Glomerular visceral epithelial cell (primary cell): Measurements from ENCODE around the gene SESN2.

Source experiments
- DNase-seq: peaks from one replicate; pipeline ENCODE4 v3.0.0-alpha.2; 2016; ENCODE audit errors: extremely low spot score

The SESN2 gene

DNA sequence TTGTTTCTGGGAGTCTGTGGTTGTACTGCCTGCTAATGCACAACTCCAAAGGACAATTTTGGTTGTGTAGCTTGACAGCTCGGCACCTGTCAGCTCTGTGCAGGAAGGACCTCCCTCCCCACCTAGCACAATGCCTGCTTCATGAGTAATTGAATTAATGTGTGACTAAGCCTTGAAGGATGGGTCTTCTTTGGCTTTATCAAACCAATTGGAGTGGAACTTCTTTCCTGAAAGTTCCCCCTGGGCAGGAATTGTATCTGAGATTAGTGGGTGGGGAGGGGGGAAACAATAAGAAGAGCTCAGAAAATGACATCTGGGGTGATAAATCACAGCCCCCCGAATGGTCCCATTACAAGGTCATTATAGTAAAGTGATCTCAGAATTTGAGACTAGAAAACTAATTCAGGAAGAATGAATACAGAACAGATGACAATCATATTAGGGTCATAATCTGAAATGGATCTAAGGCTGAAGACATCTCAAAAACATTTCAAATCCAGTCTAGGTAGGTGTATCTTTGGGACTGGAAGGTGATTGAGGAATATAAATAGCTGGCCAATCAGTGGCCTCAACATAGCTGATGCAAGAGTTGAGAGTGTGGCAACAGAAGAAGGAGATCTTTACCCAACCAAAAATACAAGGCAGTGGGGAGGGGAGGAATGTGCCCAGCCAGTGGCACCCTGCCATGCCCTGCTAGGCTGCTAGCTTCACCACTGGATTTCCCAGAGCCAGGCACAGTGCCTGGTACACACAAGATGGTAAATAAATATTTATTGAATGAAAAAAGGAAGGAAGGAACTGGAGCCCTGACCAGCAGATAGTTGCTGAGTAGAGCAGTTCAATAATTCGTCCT, 10.1 kb upstream of the SESN2 start:
- DNase-seq = peak; percentile 79

DNA sequence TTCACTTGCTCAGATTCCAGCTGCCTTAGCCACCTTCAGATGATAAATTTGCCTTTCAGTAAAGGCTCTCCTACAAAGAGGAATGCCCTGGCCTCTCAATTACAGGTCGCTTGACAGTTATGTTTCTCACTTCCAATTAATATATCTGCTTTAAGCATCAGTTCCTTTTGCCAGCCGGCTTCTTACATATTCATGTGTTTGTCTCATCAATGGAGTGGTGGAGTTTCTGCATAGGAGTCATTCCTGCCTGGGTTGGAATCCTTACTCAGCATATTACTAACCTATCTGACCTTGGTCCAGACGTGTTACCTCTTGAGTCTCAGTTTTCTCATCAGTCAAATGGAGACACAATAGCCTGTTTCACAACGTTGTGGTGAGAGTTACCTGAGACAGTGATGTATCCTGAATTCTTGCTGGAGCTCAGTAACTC, 9.4 kb upstream of the SESN2 start:
- DNase-seq = no peak

DNA sequence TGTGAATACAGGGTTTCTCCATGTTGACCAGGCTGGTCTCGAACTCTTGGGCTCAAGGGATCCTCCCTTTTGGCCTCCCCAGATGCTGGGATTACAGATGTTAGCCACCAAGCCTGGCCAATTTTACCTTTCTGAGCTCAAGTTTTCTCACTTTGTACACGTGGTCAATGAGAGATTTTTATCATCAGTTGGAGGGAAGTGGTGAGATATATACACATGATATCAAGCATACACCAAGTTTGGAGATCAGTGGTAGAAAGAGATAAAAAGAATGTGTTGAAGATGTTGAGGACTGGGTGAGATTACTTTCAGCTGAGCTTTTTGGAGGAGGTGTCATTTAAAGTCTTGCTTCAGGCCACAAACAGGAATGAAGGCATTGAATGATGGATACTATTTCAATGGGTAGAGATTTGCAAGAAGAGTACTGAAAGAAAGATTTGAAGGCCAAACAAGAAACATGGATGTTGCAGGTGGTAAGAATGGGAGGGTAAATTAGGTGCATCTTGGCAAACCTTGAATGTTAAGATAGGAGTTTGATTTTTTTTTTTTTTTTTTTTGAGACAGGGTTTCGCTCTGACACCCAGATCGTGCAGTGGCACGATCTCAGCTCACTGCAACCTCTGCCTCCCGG, 3.0 kb upstream of the SESN2 start:
- no peak for DNase-seq

DNA sequence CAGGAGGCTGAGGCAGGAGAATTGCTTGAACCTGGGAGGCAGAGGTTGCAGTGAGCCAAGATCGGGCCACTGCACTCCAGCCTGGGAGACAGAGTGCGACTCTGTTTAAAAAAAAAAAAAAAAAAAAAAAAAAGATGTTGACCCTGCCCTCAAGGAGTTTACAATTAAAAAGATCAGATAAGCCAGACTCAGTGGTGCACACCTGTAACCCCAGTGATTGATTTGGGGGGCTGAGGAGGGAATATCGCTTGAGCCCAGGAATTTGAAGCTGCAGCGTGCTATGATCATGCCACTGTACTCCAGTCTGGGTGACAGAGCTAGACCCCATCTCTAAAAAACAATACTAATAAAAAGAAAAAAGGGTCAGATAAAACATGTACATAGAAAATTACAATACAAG, 1.6 kb upstream of the SESN2 start:
- DNase-seq = no peak

DNA sequence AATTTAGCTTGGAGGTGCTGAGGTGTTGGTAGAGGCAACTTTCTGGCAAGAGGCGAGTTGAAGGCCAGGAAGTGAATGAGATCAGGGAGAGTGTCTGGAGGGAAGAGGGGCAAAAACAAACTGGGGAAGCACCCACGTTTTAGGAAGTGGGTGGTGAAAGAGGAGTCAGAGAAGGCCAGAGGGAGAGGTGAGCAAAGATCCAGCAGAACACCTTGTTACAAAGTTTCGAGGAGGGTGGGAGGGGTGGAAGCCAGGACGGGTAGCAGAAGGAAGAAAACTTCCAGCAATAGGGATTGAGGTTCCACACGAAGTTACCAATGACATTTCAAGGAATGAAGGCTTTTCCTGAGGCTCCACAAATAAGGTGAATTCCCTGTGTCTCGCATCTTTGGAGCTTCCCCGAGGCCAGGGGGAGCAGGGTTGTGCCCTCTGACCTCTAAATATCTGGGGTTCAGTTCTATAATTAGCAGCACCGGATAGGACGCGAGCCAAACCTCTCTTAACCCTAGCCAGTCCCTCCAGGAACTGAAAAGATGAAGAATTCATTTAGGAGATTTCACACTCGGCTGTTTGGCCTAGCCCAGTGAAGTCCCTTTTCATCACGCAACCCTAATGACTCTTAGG, 578 bp upstream of the SESN2 start:
- DNase-seq = no peak

DNA sequence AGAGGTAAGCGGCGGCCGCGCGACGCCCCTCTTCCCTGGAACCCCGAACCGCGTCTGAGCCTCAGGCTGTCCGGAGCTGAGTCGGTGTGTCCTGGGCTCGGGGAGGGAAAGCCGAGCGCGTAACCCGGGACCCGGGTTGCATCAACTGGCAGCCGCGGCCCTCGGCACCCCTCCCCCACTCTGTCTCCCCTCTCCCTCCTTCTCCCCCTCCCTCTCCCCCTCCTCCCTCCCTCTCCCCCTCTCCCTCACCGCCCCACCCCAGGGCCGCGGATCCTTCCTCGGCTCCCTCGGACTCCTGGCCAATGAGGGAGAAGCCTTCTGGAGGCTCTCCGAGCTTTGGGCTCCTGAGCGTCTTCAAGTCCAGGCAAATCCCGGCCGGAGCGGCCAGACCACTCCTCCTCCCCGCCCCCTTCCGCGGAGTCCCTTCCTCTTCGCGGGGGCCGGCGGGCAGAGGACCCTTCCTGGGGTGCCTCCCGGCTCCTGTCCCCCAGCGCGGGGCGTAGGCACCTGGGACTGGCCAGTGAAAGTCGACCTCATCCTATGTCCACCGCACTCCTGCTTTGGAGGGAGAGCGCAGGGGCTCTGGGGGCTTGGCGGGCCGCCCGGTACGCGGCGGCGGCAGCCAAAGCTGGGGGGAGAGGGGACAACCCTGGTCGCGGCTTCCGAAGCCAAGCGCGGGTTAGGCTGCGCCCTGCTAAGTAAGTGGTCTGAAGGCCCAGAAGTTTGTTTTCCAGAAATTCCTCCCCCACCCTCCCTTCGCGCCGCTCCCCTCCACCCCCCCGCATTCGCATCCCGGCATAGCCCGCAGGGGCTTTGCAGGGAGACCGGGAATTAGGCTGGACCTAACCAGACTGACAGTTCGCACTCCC, 850 bp downstream of the SESN2 start:
- DNase-seq = peak; percentile 83

DNA sequence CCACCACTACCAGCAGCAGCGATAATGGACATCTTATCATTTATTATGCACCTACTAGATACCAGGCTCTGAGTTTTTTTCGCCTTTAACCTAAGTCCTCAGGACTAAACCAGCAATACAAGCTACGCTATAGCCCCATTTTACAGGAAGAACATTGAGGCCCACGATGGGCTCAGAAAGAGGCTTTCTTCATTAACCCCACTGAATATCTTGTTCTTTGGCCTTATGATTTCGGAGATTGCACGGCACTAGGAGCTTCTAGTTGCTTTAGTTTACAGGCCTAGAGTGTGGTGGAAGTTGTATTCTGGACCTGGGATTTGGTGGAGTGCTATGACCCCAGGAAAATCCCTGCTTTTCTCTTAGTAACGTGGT, 1.5 kb downstream of the SESN2 start:
- DNase-seq = no peak

DNA sequence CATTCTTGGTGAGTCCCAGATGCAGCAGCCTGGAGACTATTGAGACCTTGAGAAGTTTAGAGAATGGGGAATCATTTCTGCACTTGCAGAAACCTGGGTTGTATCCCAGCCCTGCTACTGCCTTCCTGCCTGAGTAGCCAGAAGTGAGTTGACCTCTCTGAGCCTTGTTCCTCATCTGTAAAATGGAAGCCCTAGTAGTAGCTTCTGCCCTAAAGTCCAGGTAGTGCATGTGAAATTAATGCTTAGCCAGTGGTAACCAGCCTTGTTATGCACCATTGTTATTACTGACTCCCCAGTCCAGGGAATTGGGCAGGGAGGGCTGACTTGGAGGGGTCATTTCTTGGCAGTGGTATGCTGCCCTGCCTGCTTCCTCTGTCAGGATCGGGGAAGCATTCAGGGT, 5.6 kb downstream of the SESN2 start:
- DNase-seq = no peak

DNA sequence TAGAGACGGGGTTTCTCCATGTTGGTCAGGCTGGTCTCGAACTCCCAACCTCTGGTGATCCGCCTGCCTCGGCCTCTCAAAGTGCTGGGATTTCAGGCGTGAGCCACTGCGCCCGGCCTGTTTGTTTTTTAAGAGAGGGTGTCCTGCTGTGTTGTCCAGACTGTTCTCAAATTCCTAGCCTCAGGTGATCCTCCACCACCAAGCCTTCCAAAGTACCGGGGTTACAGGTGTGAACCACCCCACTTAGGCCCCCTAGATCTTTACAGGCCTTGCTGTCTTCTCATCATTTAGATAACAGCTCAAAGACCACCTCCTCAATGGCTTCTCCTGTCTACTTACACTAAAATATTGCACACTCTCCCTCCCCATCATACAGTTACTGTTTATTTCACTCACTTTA, 6.3 kb downstream of the SESN2 start:
- DNase-seq = no peak

DNA sequence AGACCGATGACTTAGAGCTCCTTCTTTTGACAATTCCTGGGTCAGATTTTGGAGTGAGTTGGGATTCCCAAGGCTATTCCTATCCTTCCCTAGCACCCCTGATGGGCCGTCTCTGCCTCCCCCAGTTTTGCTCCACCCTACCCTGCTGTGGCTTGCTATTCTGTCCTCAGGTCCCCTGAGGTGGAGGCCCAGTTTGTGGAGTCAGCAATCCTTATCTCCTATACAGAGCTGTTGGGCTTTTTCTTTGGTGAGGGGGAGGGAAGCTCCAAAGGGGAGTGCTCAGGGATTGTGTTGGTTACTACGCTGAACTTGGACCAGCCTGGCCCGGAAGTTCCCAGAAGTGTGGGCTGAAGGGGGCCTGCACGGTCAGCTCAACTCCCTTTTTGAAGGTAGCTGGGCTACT, 7.6 kb downstream of the SESN2 start:
- no peak for DNase-seq

DNA sequence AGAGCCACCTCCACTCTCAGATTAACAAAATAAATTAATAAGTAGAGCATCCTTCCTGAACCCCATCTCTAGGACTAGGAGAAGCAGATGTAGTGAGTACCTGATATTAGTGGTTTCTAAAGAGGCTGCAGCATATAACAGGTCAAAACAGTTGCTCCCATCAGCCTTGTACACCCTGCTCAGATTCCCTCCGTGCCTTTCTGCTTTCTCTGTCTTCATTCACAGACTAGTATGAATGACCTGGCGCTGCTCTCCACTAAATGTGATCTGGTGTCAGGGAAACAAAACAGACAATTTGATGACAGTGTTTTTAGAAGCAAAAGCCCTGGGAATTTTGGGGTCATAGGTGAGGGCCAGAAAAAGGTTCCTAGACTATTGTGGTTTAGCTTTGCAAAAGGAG, 8.3 kb downstream of the SESN2 start:
- DNase-seq = no peak

DNA sequence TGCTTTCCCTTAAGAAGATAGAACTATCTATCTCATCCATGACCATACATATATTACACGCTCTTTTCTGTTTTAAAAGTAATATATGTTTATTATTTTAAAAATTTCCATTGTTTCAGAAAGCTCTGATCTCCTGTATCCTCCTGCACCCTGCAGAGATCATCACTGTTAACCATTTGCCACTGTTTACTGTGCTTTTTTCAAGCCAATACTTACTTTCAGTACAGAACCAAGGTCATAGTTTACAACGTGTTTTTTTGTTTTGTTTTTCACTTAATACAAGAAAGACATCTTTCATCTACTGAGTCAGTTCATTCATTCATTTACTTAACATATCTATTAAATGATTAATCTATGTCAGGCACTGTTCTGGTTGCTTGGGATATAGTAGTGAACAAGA, 10.2 kb downstream of the SESN2 start:
- DNase-seq = no peak

DNA sequence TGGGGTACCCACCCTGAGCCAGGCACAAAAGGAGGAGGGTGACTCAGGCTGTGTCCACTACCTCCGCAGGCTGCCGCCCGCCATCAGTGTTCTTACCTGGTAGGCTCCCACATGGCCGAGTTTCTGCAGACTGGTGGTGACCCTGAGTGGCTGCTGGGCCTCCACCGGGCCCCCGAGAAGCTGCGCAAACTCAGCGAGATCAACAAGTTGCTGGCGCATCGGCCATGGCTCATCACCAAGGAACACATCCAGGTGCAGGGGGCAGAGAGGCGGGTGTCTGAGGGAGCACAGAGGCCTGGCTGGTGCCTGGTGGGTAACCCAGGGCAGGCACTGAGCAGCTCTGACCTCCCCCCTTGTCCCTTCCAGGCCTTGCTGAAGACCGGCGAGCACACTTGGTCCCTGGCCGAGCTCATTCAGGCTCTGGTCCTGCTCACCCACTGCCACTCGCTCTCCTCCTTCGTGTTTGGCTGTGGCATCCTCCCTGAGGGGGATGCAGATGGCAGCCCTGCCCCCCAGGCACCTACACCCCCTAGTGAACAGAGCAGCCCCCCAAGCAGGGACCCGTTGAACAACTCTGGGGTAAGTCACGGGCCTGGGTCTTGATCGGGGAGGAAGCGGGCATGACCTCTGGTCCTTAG, 13.0 kb downstream of the SESN2 start:
- no peak for DNase-seq

DNA sequence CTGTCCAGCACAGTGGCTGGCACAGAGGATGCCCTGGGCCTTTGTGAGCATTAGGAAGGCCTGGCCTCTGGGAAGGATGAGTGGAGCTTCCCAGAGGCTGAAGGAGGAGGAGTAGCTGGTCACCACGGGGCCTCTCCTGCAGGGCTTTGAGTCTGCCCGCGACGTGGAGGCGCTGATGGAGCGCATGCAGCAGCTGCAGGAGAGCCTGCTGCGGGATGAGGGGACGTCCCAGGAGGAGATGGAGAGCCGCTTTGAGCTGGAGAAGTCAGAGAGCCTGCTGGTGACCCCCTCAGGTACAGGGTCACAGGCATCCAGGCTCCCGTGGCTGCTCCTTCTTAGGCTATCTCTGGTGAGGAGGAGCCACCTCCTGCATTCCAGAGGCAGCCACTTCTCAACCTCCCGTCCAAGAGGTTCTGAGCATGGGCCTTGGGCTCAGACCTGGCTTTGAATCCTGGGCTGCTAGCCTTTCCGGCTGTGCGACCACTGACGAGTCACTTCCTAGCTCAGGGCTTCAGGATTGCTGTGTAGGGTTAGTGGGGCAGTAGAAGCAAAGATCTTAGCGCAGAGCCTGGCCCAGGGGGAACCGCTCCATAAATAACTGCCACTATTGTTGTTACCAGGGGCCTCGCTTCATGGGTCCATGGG, 14.0 kb downstream of the SESN2 start:
- peak; percentile 49 for DNase-seq

DNA sequence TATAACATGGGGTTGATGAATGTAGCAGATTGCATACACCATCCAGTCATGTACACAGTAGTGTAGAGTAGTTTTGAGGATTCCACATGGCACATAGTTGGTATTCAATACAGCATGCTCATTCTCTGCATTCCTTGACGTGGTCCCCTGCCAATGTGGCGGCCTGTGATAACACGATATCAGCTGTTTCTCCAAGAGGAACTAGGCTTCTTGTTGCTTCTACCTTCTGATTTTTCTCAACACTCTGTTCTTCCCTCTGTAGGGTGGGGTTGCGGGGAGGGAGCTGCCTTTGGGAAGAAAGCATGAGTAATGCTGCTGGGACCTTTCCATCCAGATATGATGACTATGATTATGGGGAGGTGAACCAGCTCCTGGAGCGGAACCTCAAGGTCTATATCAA, 19.4 kb downstream of the SESN2 start:
- DNase-seq = no peak

DNA sequence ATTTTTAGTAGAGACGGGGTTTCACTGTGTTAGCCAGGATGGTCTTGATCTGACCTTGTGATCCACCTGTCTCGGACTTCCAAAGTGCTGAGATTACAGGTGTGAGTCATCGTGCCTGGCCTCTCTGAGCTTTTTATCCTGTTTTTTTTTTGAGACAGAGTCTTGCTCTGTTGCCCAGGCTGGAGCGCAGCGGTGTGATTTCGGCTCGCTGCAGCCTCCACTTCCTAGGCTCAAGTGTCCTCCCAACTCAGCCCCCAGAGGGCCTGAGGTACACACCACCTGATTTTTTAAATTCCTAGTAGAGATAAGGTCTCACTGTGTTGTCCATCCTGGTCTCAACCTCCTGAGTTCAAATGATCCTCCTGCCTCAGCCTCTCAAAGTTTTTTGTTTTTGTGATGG, 20.4 kb downstream of the SESN2 start:
- no peak for DNase-seq

DNA sequence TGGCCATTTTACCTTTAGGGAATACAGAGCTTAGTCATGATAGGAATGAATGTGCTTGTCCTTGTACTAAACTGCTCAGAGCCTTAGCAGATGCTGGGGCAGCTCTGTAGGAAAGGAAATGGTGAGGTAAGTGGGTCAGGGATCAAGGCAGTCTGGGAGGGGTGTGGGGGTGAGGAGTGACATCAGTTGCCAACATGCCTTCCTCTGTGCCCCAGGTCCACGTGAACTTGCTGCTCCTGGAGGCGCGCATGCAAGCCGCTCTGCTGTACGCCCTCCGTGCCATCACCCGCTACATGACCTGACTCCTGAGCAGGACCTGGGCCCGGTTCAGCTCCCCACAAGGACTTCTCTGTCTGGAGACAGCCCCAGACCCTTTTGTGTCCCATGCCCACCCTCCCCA, 21.2 kb downstream of the SESN2 start:
- DNase-seq = no peak

DNA sequence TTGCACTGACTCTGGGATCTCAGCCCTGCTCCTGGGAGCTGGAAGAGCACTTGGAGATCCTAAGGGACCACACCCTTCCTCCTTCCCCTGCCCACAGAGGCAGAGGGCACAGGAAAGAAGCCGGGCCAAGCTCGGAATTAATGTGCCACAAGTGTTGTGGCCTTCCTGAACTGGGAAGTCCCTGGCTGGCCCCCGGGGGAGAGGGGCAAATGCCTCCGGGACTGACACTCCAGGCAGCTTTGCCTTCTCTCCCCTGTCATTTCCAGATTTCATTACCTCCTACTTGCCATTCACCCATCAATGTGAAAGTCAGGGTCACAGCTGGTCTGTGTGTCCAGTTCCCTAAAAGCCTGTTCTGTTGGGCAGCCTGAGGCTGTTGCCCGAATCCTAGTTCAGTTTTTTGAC, 21.7 kb downstream of the SESN2 start:
- DNase-seq = no peak

DNA sequence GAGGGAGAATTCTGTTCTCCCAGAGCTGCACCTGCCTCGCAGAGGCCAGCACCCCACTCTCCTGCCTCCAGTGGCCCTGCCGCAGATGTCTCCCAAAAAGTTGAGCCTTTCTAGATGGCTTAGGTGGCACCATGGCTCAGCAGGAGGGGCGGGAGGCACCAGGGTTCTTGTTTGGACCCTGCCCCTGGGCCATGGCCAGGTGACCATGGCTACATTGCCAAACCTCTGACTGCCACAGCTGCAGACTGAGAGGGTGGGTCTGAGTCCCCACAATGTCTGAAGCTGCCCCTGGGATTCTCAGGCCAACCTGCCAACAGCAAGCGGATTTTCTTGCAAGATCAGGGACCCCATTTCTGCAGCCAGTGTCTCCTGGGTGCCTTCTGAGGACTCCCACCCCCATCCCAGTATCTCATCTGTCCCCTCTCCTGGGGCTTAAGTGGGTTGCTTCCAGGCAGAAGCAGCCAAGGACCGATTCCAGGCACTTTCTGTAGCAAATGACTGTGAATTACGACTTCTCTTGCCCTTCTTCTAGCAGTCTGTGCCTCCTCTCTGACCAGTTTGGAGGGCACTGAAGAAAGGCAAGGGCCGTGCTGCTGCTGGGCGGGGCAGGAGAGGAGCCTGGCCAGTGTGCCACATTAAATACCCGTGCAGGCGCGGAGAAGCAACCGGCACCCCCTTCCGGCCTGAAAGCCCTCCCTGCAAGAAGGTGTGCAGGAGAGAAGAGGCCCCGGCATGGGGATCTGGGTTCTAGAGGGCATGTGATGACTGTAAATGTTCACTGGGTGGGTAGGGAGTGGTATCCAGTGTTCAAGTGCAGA, 22.5 kb downstream of the SESN2 start:
- no peak for DNase-seq
